Measurements from ENCODE around the gene COL15A1.
A peak's percentile ranks its signal among the peaks of the same experiment; 100 is the strongest.

The COL15A1 gene

DNA sequence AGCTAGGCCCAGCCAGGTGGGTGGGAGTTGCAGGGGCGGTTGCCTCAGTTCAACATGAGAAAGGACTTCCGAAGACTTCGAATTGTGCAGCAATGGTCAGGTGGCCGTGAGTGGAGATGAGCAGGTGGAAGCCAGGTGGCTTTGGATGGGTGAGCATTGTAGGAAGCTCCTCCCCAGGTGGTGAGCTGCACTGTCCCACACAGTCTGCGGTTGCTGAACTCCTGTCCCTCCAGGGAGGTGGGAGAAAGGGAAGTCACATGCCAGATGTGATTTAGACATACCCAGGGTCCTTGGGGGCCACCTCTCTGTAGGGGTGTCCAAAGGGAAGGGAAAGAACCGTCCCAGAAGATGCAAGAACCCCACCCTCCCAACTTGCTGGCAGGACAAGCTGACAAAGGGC, 30.4 kb downstream of the COL15A1 start:
- DNase-seq, result no peak

DNA sequence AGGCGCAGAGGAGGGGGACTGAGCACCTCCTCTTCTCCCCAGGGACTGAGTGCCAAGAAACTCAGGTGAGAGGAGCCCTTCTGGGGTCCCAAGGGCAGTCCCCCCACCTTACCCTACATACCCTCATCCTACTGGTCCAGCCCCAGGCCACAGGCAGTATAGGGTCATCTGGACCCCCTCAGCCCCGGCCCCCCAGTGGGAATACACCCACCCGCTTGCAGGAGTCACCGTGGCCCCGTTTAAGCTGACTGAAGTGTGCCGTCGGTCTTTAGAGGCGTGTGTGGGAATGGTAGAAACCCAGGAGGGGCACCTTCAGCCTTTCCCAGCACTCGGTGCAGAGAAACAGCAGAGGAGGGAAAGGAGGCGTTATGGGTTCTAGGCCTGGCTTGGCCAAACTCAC, 30.8 kb downstream of the COL15A1 start:
- DNase-seq, result no peak

DNA sequence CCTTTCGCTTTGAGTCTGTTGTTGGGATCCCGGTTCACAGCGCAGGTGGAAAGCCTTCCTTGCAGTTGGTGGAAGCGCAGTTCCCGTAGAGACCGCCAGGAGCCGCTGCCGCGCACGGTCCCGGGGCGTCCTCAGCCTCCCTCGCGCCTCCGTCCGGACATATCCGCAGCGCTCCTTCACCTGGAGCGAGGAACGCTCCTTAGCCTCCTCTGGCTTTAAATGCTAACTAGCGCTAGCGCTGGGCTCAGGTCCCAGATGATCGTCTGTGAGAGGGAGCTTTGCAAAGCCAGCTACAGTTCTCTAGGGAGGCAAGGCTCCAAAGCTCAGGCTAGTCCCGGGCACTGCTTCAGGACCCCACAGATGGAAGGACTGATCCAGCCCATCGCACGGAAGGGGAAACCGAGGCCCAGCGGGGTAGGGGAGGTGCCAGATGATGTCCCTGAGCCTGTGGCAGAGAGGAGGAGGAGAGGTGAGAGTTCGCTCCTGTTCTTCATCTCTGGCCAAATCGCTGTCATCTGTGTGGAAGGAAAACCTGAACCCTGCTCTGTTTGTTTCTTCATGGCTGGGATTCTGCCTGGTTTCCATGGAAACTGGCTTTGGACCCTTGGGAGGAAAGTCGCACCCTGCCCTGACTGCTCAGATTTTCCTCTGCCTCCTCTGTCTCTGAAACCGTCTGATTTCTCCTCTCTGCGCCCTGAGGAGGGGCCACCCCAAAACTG, 31.4 kb downstream of the COL15A1 start:
- peak; percentile 39 for DNase-seq

DNA sequence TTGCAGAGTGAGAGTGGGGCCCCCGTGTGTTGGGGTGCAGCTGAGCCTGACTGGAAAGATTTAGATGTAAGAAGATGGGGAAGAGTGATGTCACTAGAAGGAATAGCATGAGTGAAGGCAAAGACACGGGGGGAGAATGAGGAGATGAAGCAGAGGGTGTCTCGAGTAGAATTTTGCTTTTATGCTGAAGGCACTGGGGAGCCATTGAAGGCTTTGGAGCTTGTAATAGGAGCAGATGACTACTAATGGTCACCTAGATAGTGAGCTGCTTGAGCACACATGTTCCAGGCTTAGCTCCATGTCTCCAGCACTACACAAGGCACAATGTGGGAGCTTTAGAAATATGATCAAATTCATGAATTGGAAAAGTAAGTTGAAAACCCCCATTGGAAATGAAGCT, 32.1 kb downstream of the COL15A1 start:
- no peak for DNase-seq

DNA sequence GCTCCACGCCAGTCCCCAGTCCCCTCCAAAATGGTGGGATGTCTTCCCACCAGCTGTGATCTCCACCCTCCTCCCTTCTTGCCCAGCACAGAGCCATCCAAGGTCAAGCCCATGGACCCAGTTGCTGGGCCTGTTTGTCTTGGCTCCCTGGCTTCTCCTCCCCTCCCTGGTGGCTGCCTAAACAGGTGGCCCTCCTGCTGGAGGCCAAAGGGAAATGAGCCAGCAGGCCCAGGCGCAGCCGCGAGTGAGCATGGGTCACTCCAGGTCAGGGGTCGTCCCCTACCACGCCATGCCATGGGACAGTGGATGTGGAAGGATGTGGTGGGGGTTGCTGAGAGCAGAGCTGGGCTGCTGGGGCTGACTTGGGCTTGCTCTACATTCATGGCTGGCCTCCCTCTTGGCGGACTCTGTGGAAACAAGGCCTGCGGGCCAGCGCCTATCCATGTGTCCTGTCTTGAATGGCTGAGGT, 33.6 kb downstream of the COL15A1 start:
- DNase-seq, result no peak

DNA sequence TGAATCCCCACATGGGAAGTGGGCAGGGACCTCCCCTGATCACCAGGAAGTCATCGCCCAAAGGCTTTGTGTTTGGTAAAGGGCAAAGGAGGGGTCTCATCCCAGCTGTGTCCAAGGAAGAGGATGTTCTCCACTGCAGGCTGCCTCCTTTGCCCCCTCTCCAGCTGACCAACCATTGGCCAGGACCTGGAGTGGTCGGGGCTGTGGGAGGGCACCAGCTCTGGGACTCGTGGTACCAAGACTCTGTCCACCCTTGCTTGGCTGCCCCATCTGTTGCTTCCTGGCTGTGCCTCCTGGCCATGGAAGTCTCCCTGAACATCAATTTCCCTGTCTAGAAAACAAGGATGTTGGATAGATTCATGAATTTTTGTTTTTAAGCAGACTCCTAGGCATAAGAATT, 34.1 kb downstream of the COL15A1 start:
- no peak for DNase-seq

DNA sequence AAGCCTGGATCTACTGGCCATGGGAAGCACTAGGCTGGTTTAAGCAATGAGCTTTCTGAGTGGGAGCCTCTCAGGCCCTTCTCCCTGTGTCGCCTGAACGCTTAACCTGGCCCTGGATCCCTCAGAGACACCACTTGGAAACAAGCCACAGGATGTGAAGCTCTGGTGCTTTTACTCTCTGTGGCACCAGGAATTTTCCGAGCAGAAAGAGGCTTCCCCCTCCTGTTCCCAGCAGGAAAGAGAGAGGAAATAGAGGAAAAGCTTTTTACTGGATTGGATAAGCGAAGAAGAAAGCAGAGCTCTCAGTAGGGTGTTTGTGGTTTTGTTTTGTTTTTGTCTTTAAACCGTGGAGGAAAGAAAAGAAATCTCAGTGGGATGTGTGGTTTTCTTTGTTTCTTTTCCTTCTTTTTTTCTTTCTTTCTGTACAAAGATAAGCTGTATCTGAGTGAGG, 34.5 kb downstream of the COL15A1 start:
- DNase-seq, result no peak

DNA sequence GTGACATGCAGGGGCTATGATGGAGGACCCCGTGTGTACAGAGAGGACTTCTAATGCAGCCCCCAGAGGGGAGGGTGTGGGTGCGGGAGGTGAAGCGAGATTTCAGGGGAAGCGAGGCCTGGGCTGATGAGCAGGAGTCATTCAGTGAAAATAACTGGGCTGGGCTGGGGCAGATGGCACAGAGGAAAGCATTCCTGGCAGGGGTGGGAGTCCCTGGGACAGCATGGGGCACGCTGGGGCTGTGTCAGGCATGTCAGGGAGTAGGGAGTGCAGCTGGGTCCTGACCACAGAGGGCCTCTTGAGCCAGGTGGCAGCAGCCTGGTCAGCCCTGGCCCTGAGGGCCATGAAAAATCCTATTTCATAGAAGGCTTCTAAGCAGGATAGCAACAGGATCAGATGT, 36.6 kb downstream of the COL15A1 start:
- no peak for DNase-seq

DNA sequence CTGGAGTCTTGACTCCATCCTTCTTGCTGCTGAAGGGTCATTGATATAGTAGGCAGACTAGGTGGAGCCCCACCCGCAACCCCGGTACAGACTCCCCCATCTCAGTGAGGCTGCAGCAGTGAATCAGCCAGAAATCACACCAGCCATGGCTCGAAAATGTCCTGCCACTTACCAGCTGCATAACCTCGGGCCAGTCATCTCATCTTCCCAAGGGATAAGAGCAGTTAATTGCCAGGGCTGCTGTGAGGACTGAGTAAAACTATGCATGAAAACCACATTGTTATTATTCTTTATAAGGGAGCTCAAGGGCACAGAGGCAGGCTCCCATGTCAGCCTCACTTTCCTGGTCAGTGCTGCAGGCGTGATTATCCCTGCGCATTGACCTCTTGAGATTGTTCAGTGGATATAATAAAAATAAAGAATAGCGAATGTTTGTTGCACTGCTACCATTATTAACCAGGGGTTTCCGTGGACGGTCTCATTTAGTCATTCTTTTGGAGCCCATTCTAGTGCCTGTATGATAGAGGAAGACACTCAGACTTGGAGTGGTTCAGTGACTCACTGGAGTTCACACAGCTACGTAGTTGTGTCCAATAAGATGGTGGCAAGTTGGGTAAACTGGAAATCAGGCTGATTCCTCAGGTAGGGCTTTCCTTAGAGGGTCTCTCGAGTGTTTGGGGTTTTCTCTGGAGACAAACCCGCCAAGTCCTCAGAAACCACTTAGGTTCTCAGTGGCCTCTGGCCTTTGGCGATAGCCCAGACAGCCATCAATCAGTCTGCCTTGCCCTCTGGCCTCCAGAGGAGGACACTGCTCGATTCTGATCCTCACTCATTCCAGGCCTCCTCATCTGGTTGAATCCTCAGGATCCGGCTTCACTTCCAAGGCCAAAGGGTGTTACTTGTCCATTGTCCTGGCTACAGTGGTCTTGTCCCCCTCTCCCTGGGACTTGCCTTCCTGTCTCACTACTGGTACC, 39.9 kb downstream of the COL15A1 start:
- no peak for DNase-seq

DNA sequence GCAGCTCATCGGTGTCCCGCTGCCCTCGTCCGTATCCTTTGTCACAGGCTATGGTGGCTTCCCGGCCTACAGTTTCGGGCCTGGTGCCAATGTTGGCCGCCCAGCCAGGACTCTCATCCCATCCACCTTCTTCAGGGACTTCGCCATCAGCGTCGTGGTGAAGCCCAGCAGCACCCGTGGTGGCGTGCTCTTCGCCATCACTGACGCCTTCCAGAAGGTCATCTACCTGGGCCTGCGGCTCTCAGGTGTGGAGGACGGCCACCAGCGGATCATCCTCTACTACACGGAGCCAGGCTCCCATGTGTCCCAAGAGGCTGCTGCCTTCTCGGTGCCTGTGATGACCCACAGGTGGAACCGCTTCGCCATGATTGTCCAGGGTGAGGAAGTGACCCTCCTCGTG, 41.9 kb downstream of the COL15A1 start:
- DNase-seq, result no peak

DNA sequence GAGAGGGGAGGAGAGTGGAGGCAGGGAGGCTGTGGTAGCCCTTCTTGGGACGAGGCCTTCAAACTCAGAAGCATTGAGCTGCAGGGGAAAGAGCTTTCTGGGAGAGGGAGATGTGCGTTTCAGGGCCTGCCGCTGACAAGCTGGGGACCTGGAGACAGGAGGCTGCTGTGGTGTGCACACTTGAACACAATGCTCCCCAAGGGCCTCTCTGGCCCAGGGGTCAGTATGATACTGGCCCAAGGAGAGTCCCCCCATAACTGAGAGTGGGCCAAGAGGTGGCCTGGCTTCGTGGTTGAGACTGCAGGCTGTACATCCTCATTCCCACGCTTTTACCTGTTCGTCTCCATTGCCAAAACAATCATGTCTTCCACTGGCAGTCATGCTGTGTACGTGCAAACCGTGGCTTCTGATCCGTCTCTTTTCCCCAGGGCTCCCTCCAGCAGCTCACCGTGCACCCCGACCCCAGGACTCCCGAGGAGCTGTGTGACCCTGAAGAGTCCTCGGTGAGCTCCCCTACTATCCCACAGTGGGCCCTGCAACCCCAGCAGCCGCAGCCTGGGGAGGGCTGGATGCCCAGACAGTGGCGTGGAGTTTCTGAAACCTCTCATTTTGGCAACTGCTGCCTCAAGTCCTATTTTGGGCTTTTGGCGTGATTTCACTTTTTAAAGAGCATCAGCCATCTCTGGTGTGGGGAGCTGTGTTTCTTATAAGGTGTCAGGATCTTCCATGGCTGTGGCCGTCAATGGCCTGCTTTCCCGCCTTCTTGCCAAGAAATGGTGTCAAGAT, 43.4 kb downstream of the COL15A1 start:
- DNase-seq, result no peak

DNA sequence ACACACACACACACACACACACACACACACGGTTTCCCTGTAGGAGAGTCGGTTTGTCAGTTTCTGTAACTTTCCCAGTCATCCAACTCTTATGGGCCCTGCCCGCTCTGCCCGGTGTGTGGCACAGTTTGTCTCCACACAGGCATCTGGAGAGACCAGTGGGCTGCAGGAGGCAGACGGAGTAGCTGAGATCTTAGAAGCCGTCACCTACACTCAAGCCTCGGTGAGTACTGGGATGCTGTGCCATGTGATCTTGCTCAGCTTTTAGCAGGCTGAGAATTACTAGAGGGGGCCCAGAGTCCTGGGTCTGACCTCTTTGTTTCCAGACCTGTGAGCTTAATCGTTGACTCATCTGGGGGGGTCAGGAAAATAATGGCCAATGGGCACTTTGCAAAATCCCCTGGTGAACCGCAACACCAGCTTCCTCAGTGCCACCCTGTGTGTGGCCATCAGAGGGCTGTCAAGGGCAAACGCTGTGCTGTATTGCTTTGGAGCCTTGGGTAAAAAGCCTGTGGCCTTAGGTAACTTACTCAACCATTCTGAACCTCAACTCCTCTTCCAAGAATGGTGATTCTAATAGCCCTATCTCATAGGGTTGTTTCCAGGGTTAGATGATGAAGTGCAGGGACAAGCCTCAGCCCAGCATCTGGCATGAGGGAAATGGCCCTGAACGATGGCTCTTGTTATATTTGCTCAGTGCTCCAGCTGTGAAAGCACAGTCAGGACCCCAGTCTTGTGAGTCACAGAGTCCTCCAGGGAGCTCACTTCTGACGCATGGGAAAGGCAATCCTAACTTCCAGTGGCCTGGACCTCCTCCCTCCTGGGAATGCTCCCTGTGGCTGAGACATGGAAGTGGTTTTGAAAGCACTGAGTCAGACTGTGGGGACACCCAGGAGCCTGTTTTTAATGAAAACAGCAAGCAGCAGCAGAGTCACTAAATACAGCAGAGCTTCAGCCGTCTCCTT, 45.6 kb downstream of the COL15A1 start:
- DNase-seq, result no peak

DNA sequence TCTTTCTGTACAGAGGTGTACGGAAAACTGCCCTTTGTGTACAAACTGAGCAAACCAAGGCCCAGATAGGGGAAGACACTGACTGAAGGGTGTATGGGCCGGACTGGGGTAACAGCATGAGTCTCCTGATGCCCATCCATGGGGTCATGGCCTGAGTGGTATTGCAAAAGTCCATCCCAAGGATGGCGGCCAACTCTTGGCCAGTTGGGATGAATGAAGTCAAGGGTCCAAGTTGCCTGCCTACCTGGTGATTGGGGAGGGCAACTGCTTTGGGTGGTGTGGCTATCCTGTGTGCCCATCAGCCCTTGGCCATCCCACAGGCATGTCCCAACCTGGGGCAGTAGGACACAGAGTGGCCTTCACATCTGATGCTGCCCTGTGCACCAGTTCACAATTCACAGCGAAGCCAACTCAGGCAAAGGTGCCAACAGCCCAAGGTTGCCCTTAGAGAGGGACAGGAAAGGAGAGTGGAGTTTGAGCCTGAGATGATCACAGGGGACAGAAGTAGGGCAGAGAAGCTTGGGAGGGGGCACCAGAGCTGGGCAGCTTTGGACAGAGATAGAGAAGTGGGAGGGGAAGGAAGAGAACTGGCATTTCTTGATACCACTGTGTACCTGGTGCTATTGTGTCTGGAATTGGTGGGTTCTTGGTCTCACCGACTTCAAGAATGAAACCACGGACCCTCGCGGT, 46.6 kb downstream of the COL15A1 start:
- DNase-seq, result no peak

DNA sequence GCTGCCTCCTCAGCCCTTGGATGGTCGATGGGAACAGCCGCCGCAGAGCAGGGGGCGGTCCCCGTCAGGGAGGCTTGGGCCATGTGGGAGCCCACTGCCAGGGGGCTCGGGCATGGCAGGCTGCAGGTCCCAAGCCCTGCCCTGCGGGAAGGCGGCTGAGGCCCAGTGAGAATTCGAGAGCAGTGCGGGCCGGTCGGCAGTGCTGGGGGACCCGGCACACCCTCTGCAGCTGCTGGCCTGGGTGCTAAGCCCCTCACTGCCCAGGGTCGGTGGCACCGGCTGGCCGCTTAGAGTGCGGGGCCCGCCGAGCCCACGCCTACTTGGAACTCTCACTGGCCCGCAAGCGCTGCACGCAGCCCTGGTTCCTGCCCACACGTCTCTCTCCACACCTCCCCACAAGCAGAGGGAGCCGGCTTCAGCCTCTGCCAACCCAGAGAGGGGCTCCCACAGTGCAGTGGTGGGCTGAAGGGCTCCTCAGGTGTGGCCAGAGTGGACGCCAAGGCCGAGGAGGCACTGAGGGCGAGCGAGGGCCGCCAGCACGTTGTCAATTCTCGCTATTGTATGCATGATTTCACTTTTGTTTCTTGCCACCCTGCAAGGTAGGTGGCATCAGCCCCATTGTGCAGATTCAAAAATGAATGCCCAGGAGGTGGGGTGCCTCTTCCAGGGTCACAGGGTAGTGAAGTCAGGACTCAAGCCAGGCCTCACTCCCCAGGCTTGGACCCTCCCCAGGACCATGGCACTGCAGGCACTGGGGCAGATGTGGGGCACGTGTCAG, 48.6 kb downstream of the COL15A1 start:
- DNase-seq, result no peak

DNA sequence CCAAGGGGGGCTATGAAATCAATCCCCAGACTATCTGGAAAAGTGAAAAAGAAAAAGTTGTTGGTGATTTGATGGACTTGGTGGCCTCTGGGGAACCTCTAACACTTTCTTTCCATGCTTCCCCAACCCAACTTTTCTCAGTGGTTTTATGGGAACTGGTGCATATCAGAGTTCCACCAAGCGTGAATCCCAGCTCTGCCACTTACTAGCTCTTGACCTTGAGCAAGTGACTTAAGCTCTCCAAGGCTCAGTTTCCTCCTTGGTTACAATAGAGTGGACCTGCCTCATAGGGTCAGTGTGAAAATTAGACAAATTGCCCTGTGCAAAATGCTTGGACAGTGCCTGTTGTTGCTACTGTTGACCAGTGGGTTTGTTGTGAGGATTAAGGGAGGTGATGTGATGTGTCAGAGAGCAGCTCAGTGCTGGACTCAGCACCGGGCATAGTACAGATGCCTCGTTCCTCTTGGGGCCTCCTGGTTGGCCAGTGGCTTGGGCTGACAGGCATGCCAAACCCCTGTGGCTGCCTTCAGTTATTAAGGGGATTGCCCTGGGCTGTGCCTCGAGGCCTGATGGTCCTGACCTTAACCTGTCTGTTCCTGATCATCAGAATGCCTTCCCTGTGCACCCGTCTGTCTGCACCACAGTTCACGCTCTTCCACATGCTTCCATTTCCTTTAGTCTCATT, 49.3 kb downstream of the COL15A1 start:
- DNase-seq, result no peak

DNA sequence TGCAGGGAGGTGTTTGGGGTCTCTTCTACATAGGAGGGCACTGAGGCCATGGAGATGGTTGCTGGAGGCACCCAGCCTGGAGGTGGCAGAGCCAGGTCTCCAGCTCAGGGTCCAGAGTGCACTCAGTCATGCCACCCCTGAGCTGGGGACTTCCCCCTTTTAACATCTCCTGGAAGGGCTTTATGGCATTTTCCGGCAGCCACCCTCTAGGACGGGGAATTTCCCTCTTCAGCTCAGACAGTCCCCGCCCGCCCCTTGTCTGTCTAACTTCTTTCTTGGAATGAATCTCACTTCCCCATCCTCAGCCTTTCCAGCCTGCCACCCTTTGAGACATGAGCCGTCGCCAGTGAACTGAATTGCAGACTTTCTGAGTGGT, 49.9 kb downstream of the COL15A1 start:
- DNase-seq, result no peak

DNA sequence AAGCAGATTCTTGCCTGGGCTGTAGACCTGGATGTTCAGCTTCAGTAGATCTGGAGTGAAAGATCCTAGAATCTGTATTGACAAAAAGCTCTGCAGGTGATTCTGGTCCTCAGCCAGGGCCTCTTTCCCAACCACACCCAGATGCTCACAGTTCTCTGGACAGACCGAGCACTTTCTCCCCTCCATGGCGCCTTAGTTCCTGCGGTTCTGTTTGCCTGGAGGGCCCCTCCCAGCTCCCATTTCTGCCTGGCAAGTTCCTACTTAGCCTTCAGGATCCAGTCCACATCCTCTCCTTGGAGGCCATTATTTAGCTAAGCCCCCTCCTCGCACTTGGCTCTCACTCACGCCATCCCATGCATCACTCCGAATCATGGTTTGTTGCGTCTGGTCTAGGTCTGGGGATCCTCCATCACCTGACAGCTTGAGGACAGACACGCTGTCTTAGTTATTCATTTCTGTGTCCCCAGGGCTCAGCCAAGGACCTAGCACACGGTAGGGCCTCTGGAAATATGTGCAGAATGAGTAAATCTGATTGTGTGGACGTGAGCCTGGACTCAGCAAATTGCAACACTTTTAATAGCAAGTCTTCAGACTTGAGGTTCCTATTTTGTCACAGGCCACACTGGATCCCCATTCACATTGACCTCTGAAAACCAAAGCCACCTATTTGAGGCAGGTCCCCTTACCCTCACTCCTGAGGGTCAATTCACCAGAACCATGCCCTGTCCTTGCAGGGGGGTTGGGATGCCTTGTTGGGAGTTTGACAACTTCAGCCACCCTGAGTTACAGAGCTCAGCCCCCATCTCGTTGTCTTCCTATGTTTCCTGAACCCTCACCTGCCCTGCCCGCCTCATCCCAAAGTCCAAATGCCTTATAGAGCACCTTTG, 50.7 kb downstream of the COL15A1 start:
- no peak for DNase-seq

DNA sequence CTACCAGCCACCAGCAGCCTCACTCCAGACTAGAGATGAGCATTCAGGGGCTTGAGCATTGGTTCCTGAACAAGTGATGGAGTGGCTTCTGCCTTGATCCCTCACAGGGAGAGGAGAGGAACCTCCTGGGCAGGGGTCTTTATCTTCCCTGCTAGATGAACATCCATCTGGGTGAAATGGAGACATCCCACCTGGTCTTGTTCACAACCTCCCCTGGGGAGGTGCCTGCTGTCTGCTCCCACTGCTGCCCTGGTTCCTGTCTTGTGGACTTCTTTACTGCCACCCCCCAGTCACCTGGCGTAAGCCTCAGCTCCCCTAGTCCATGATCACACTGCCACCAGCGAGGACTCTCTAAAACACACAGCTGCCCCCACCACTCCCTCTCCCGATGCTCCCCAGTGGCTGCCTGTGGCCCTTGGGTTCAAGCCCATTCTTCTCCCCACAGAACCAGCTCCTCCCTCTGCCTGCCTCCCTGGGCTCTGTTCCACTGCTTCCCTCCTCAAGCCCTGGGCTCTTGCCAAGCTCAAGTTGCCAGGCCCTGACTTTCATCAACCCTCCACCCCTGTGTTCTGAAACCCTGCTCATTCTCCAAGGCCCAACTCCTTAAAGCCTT, 51.5 kb downstream of the COL15A1 start:
- no peak for DNase-seq
